CD14-positive monocyte (primary cell): ENCODE data around the gene PYGB. TPM values are rescaled to one million over a fixed set of nuclear protein-coding genes. Genes with fewer than 3 reads are reported as not detected.

Source experiments
- DNase-seq, 3 donors: peaks; one replicate each; pipeline ENCODE4 v3.0.0-alpha.2; 2011 to 2022
- H2AFZ ChIP-seq: 2 replicates; pipeline ENCODE4 v1.6.0; 2012; ENCODE audit warnings: mild to moderate bottlenecking, low read depth, low read length, inconsistent platforms; ENCODE audit not compliant: insufficient read depth, poor library complexity, severe bottlenecking
- H3K27ac ChIP-seq, 2 donors: 1 replicate in 1 of 2; 2 replicates in 1 of 2; pipeline ENCODE4 v1.5.1; 2012 to 2013; ENCODE audit warnings: low read length in 2 of 2, control low read depth in 1 of 2, inconsistent platforms in 1 of 2, low read depth in 1 of 2, mild to moderate bottlenecking in 1 of 2
- H3K27me3 ChIP-seq, 2 donors: one replicate each; pipeline versions ENCODE4 v1.6.0 to v1.6.1; 2011 to 2013; ENCODE audit warnings: low read length in 2 of 2; ENCODE audit not compliant: control insufficient read depth in 2 of 2, insufficient read depth in 2 of 2
- H3K36me3 ChIP-seq, 2 donors: replicated peaks in 1 of 2; 1 replicate in 1 of 2; 2 replicates in 1 of 2; pipeline versions ENCODE4 v1.5.1 to v1.6.1; 2012 to 2013; ENCODE audit warnings: low read length in 2 of 2, control low read depth in 1 of 2, inconsistent platforms in 1 of 2, mild to moderate bottlenecking in 1 of 2; ENCODE audit not compliant: insufficient read depth in 2 of 2, control insufficient read depth in 1 of 2
- H3K4me1 ChIP-seq, 2 donors: 1 replicate in 1 of 2; 2 replicates in 1 of 2; pipeline versions ENCODE4 v1.5.1 to v1.6.1; 2012 to 2013; ENCODE audit warnings: low read length in 2 of 2, control low read depth in 1 of 2, inconsistent platforms in 1 of 2, mild to moderate bottlenecking in 1 of 2, moderate library complexity in 1 of 2; ENCODE audit not compliant: insufficient read depth in 2 of 2, control insufficient read depth in 1 of 2
- H3K4me2 ChIP-seq: replicated peaks from 2 replicates; pipeline ENCODE3; 2012; ENCODE audit warnings: low read length, moderate library complexity, mild to moderate bottlenecking; ENCODE audit not compliant: poor library complexity, severe bottlenecking; ENCODE audit errors: extremely low read depth
- H3K4me3 ChIP-seq, 3 experiments: fragments of 200-600 bp in 1 of 3; sonication (generic) in 1 of 3; replicated peaks in 1 of 3; 1 replicate in 2 of 3; 2 replicates in 1 of 3; pipeline ENCODE4 v1.5.1; 2011 to 2013; ENCODE audit warnings: low read length in 3 of 3, mild to moderate bottlenecking in 3 of 3, control low read depth in 2 of 3, low read depth in 2 of 3, inconsistent platforms in 1 of 3, moderate library complexity in 1 of 3
- H3K79me2 ChIP-seq: 2 replicates; pipeline ENCODE4 v1.6.0; 2012; ENCODE audit warnings: mild to moderate bottlenecking, control low read depth, inconsistent platforms, low read length, moderate library complexity; ENCODE audit not compliant: insufficient read depth
- H3K9ac ChIP-seq: 2 replicates; pipeline ENCODE4 v1.6.0; 2017; ENCODE audit warnings: low read length, mild to moderate bottlenecking; ENCODE audit not compliant: insufficient read depth, poor library complexity, severe bottlenecking
- H3K9me3 ChIP-seq, 2 donors: replicated peaks in 1 of 2; 1 replicate in 1 of 2; 2 replicates in 1 of 2; pipeline versions ENCODE4 v1.5.1 to v1.6.1; 2012 to 2013; ENCODE audit warnings: low read length in 2 of 2, control low read depth in 1 of 2; ENCODE audit not compliant: control insufficient read depth in 1 of 2, insufficient read depth in 1 of 2
- H4K20me1 ChIP-seq: 2 replicates; pipeline ENCODE4 v1.6.0; 2012; ENCODE audit warnings: mild to moderate bottlenecking, low read length, control low read depth, moderate library complexity; ENCODE audit not compliant: insufficient read depth
- H3K27ac Mint-ChIP-seq, 7 donors: one replicate each; pipeline ENCODE4 v1.8.0; 2020; ENCODE audit warnings: mild to moderate bottlenecking in 7 of 7, mixed read lengths in 7 of 7, moderate library complexity in 6 of 7, inconsistent platforms in 2 of 7
- H3K27me3 Mint-ChIP-seq, 3 donors: one replicate each; pipeline ENCODE4 v1.8.0; 2021 to 2022; ENCODE audit warnings: low read depth in 3 of 3, mild to moderate bottlenecking in 3 of 3, mixed read lengths in 3 of 3, moderate library complexity in 3 of 3, inconsistent platforms in 1 of 3
- H3K36me3 Mint-ChIP-seq, 2 donors: one replicate each; pipeline ENCODE4 v1.8.0; 2020; ENCODE audit warnings: mixed read lengths in 2 of 2, inconsistent platforms in 1 of 2, mild to moderate bottlenecking in 1 of 2
- H3K4me1 Mint-ChIP-seq: one replicate; pipeline ENCODE4 v1.8.0; 2020; ENCODE audit warnings: mild to moderate bottlenecking, mixed read lengths
- H3K4me3 Mint-ChIP-seq, 2 donors: one replicate each; pipeline ENCODE4 v1.8.0; 2020; ENCODE audit warnings: mild to moderate bottlenecking in 2 of 2, mixed read lengths in 2 of 2, moderate library complexity in 1 of 2
- H3K9me3 Mint-ChIP-seq, 7 donors: one replicate each; pipeline ENCODE4 v1.8.0; 2020 to 2022; ENCODE audit warnings: mixed read lengths in 7 of 7, mild to moderate bottlenecking in 6 of 7, moderate library complexity in 6 of 7, inconsistent platforms in 2 of 7
- WGBS: methylation state at CpG from one replicate; pipeline ENCODE4 v1.1.5; 2013; ENCODE audit warnings: missing lambda C conversion rate; ENCODE audit not compliant: insufficient coverage; 5-methylcytosine and 5-hydroxymethylcytosine counted together
- intact Hi-C, 2 donors: fragments of 100-400 bp; cut with micrococcal nuclease; formaldehyde crosslinking; loops; one replicate each; pipeline versions ENCODE4 v1.15.0 to v1.15.1; 2023
- polyA plus RNA-seq, 3 donors: library from polyadenylated mRNA; depleted of rRNA in 1 of 3; unstranded in 2 of 3; stranded (reverse) in 1 of 3; fragments of 300-500 nt in 2 of 3; fragments of >200 nt in 1 of 3; fragmentation: Illumina TruSeq in 2 of 3; gene quantifications; 1 replicate in 2 of 3; 2 replicates in 1 of 3; pipeline ENCODE4 v1.2.3, GENCODE V29; 2012 to 2021
- TF ChIP-seq, protein P1 (sequence below): fragments of 200-600 bp; IDR thresholded peaks from one replicate; pipeline ENCODE4 v1.8.0; 2022; ENCODE audit warnings: antibody characterized with exemption, mild to moderate bottlenecking

PYGB gene
- polyA plus RNA-seq, 3 donors: 26.6 to 33.2 (median 26.7) TPM

DNA sequence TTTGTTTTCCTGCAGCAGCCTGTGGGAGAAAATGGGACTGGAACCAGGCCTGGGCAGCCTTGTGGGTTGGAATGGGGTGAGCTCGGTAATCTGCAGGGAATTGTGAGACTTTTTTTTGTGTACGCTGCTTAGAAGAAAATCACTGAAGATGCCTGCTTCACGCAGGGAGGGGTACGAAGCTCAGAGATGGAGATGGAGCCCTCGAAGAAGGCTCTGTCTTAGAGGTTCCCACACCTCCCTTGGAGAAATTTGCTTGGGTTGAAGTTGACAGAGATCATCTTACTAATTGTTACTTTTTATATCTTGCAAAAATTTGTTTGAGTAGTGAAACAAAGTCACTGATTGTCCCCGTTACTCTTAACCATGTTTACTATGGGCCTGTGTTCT lies 894 bp downstream of the PYGB start:
- 0% methylated on average over 1 of the region's 6 CpGs for WGBS
- H3K27ac ChIP-seq: peak overlapping the region in 1 of 2 donors; percentile 89

DNA sequence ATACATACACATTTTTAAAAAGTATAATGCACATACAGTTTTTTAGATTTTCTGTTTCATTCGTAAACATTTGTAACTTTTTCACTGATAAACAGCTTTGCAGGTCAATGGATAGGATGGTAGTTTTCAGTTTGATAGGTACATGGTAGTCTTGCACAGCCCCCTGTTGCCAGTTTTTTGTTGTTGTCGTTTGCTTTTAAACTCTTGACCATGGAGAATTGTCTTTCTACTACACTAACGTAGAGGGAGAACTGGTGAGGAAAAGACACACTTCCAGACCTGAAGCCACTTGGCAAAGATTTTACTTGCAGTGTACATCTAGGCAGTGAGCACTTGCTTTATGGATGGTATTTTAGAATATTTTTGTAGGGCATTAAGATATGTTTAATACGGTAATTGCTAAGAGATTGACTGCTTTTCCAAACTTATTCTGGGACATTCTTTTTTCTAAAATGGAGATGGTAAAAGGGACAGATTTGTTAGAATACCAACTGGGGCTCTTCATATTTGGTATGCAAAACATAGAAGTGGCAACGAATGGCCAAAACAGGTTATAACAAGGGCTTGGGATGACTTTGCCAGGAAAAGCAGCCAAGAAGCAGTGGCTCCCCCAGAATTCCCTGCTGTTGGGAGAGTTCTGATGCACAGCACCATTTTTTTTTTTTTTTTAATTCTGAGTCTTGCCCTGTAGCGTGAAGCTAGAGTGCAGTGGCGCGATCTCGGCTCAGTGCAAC lies 1.5 kb downstream of the PYGB start:
- Histone ChIP-seq H4K20me1 (peaks cover 54% of the 10 kb centered on the region), H3K4me3 (peak overlapping the region in 1 of 3 experiments; percentile 86), H3K9ac (no peak overlapping the region), H3K4me2 (peak overlapping the region; percentile 98), H3K27me3 (peaks cover 0 to 2% of the 10 kb centered on the region in 2 donors), H2AFZ (peak overlapping the region; percentile 93), H3K36me3 (peaks cover 0 to 20% of the 10 kb centered on the region in 2 donors), H3K4me1 (peaks cover 20 to 24% of the 10 kb centered on the region in 2 donors), H3K9me3 (no peaks in the 10 kb centered on the region), H3K27ac (no peak overlapping the region), H3K79me2 (peaks cover 56% of the 10 kb centered on the region)
- DNase-seq: no peak
- Mint-ChIP-seq H3K27ac (no peak overlapping the region), H3K9me3 (no peaks in the 10 kb centered on the region), H3K4me3 (peak overlapping the region; percentile 84 to 92), H3K4me1 (peaks cover 50% of the 10 kb centered on the region), H3K36me3 (peaks cover 12 to 23% of the 10 kb centered on the region in 2 donors), H3K27me3 (peaks cover 10 to 15% (median 12%) of the 10 kb centered on the region in 3 donors)
- TF ChIP-seq, protein P1, sequence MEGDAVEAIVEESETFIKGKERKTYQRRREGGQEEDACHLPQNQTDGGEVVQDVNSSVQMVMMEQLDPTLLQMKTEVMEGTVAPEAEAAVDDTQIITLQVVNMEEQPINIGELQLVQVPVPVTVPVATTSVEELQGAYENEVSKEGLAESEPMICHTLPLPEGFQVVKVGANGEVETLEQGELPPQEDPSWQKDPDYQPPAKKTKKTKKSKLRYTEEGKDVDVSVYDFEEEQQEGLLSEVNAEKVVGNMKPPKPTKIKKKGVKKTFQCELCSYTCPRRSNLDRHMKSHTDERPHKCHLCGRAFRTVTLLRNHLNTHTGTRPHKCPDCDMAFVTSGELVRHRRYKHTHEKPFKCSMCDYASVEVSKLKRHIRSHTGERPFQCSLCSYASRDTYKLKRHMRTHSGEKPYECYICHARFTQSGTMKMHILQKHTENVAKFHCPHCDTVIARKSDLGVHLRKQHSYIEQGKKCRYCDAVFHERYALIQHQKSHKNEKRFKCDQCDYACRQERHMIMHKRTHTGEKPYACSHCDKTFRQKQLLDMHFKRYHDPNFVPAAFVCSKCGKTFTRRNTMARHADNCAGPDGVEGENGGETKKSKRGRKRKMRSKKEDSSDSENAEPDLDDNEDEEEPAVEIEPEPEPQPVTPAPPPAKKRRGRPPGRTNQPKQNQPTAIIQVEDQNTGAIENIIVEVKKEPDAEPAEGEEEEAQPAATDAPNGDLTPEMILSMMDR: no peak
- 100% methylated on average over 2 of the region's 9 CpGs for WGBS
- intact Hi-C loops: loop anchor here (5.0 kb wide), 5 partner anchors 52 to 257 kb away; partner anchors contain the start of genes ABHD12 (in 2 of the 2), APMAP (in 2 of the 2), ACSS1 (in 1 of the 2) and ENTPD6 (in 1 of the 2)

More for the DNA sequence above, 894 bp downstream of the PYGB start:
- Mint-ChIP-seq H3K36me3 (peaks cover 12 to 23% of the 10 kb centered on the region in 2 donors), H3K9me3 (peaks cover 0 to under 1% (median 0%) of the 10 kb centered on the region in 7 donors), H3K4me3 (peak overlapping the region; percentile 84 to 92), H3K27ac (peak overlapping the region in 5 of 7 donors; percentile 64 to 92 (median 79)), H3K4me1 (peaks cover 47% of the 10 kb centered on the region), H3K27me3 (peaks cover 10 to 15% (median 12%) of the 10 kb centered on the region in 3 donors)
- Histone ChIP-seq H3K9me3 (no peaks in the 10 kb centered on the region), H3K36me3 (peaks cover 0 to 20% of the 10 kb centered on the region in 2 donors), H3K79me2 (peaks cover 51% of the 10 kb centered on the region), H2AFZ (peak overlapping the region; percentile 93), H3K4me1 (peaks cover 20 to 24% of the 10 kb centered on the region in 2 donors), H3K4me3 (peak overlapping the region; percentile 50 to 86 (median 55)), H3K4me2 (peak overlapping the region; percentile 98), H3K9ac (peak overlapping the region; percentile 79), H3K27me3 (peaks cover 0 to 2% of the 10 kb centered on the region in 2 donors), H4K20me1 (peaks cover 51% of the 10 kb centered on the region)
- DNase-seq: no peak
- intact Hi-C loops: loop anchor here (5.0 kb wide), 5 partner anchors 51 to 256 kb away; partner anchors contain the start of genes ABHD12 (in 2 of the 2), APMAP (in 2 of the 2), ACSS1 (in 1 of the 2) and ENTPD6 (in 1 of the 2)
- TF ChIP-seq, protein P1: no peak
